HL-60 (cell line): Measurements from ENCODE around the gene ADAMTS7.
"Not testable (repeated sequence)": the region's sequence is repeated elsewhere in the genome, so short reads cannot be mapped to it uniquely, and the experiment has no call there.

Source experiments
- DNase-seq, 2 experiments: peaks; one replicate each; pipeline ENCODE4 v3.0.0-alpha.2; 2010 to 2020; ENCODE audit warnings: low read depth in 1 of 2, low spot score in 1 of 2
- H3K27ac ChIP-seq: fragments of 250-450 bp; sonication (Bioruptor Pico); replicated peaks from 2 replicates; pipeline ENCODE4 v1.5.1; 2020; ENCODE audit warnings: mild to moderate bottlenecking, moderate library complexity
- H3K27me3 ChIP-seq: fragments of 250-450 bp; sonication (Bioruptor Pico); 2 replicates; pipeline ENCODE4 v1.5.1; 2021; ENCODE audit warnings: mild to moderate bottlenecking, moderate library complexity; ENCODE audit not compliant: insufficient read depth, poor library complexity, severe bottlenecking
- H3K4me3 ChIP-seq: replicated peaks from 2 replicates; pipeline ENCODE4 v1.5.1; 2011; ENCODE audit warnings: mild to moderate bottlenecking, control low read depth, low read length; ENCODE audit not compliant: insufficient read depth
- GABPA ChIP-seq: IDR thresholded peaks from 2 replicates; pipeline ENCODE4 v1.6.1; 2012; ENCODE audit warnings: low read depth
- POLR2AphosphoS5 ChIP-seq: IDR thresholded peaks from 2 replicates; pipeline ENCODE4 v1.6.1; 2012; ENCODE audit warnings: low read depth
- SPI1 ChIP-seq: IDR thresholded peaks from 2 replicates; pipeline ENCODE4 v1.6.1; 2012; ENCODE audit warnings: low read depth, mild to moderate bottlenecking, borderline replicate concordance
- TF ChIP-seq, protein P1 (sequence below): IDR thresholded peaks from 2 replicates; pipeline ENCODE4 v1.6.1; 2012; ENCODE audit warnings: low read depth; ENCODE audit not compliant: insufficient replicate concordance
- TF ChIP-seq, protein P2 (sequence below): IDR thresholded peaks from one replicate; pipeline ENCODE4 v1.5.1; 2011; ENCODE audit warnings: low read length, control low read depth, inconsistent platforms; ENCODE audit not compliant: insufficient read depth

ADAMTS7 gene

DNA sequence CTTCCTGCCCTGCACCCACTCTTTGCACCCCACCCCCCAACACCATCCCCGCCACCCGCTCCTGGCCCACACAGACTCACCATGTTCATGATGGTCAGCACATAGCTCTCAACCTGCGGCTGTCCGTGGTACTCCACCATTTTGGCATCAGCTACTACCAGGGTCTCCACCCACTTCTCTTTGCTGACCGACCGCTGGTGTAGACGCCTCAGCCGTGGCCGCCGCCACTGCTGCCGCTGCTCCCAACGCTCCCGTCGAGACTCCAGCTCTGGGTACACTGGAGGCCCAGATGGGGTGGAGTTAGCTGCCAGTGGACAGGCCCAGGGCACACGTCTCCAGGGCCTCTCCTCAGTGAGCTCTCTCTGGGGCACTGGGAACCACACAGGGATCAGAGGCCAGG is 14.8 kb downstream of the ADAMTS7 start:
- DNase-seq = no peak
- Histone ChIP-seq H3K27ac (no peak overlapping the region), H3K27me3 (peaks cover 3% of the 10 kb centered on the region), H3K4me3 (no peak overlapping the region)
- no peak for TF ChIP-seq POLR2AphosphoS5
- no peak for TF ChIP-seq GABPA
- TF ChIP-seq SPI1 = no peak
- TF ChIP-seq, protein P1, sequence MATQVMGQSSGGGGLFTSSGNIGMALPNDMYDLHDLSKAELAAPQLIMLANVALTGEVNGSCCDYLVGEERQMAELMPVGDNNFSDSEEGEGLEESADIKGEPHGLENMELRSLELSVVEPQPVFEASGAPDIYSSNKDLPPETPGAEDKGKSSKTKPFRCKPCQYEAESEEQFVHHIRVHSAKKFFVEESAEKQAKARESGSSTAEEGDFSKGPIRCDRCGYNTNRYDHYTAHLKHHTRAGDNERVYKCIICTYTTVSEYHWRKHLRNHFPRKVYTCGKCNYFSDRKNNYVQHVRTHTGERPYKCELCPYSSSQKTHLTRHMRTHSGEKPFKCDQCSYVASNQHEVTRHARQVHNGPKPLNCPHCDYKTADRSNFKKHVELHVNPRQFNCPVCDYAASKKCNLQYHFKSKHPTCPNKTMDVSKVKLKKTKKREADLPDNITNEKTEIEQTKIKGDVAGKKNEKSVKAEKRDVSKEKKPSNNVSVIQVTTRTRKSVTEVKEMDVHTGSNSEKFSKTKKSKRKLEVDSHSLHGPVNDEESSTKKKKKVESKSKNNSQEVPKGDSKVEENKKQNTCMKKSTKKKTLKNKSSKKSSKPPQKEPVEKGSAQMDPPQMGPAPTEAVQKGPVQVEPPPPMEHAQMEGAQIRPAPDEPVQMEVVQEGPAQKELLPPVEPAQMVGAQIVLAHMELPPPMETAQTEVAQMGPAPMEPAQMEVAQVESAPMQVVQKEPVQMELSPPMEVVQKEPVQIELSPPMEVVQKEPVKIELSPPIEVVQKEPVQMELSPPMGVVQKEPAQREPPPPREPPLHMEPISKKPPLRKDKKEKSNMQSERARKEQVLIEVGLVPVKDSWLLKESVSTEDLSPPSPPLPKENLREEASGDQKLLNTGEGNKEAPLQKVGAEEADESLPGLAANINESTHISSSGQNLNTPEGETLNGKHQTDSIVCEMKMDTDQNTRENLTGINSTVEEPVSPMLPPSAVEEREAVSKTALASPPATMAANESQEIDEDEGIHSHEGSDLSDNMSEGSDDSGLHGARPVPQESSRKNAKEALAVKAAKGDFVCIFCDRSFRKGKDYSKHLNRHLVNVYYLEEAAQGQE = no peak

DNA sequence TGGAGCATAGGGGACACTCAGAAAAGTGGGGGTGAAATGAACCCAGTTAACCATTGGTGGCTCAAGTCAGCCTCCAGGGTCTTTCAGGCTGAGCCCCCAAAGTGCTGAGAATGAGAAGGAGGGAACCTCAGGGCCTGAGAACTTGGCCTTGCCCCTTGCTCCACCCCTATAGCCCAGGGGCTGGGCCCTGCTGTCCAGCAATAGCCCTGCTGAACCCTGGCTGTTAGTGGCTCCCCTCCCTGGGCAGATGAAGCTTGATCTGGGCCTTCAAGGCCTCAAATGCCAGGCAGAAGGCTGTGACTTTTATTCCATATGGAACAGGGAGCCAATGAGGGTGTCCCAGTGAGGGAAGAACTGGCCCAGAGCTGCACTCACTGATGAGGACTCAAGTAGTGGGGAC is 16.2 kb downstream of the ADAMTS7 start:
- Histone ChIP-seq H3K4me3 (no peak overlapping the region), H3K27me3 (peaks cover 3% of the 10 kb centered on the region), H3K27ac (no peak overlapping the region)
- TF ChIP-seq POLR2AphosphoS5 (no peak), GABPA (no peak)
- TF ChIP-seq, protein P1 = peak; percentile 81
- DNase-seq = no peak

DNA sequence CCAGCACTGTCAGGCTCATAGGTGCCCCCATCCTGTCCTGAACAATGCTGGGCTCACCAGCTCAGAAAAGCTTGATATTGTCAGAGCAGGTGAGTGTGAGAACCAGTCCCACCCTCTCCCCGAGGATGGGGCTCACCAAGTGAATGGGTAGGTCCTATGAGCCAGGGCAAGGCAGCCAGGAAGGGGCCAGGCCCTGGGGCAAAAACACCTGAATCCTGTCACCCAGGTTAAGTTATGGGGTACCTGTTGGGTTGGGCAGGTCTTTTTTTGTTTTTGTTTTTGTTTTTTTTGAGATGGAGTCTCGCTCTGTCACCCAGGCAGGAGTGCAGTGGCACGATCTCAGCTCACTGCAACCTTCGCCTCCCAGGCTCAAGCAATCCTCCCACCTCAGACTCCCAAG is 16.8 kb downstream of the ADAMTS7 start:
- not testable (repeated sequence) for DNase-seq, H3K4me3 ChIP-seq, H3K27ac ChIP-seq, H3K27me3 ChIP-seq

- H3K4me3 ChIP-seq = no peak overlapping the region
- TF ChIP-seq POLR2AphosphoS5 (no peak), SPI1 (no peak), GABPA (no peak)
- TF ChIP-seq, protein P2, sequence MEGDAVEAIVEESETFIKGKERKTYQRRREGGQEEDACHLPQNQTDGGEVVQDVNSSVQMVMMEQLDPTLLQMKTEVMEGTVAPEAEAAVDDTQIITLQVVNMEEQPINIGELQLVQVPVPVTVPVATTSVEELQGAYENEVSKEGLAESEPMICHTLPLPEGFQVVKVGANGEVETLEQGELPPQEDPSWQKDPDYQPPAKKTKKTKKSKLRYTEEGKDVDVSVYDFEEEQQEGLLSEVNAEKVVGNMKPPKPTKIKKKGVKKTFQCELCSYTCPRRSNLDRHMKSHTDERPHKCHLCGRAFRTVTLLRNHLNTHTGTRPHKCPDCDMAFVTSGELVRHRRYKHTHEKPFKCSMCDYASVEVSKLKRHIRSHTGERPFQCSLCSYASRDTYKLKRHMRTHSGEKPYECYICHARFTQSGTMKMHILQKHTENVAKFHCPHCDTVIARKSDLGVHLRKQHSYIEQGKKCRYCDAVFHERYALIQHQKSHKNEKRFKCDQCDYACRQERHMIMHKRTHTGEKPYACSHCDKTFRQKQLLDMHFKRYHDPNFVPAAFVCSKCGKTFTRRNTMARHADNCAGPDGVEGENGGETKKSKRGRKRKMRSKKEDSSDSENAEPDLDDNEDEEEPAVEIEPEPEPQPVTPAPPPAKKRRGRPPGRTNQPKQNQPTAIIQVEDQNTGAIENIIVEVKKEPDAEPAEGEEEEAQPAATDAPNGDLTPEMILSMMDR = no peak
- TF ChIP-seq, protein P1 = no peak
- H3K27me3 ChIP-seq = peaks cover 3% of the 10 kb centered on the region
- H3K27ac ChIP-seq = no peak overlapping the region
- DNase-seq = no peak
These were observed 19.9 kb downstream of the ADAMTS7 start for GRCh38 chr15:78791357-78791756.

- peak in 1 of 2 experiments; percentile 27 for DNase-seq
- no peak overlapping the region for H3K4me3 ChIP-seq
- TF ChIP-seq GABPA (no peak), POLR2AphosphoS5 (no peak), SPI1 (no peak)
- TF ChIP-seq, protein P2 = no peak
- TF ChIP-seq, protein P1 = no peak
- H3K27me3 ChIP-seq = peaks cover 3% of the 10 kb centered on the region
- H3K27ac ChIP-seq = no peak overlapping the region
These were observed 21.2 kb downstream of the ADAMTS7 start for GRCh38 chr15:78790027-78790426.
